ENCODE data around the gene ARSJ. TPM values are rescaled to one million over a fixed set of nuclear protein-coding genes. Genes with fewer than 3 reads are reported as not detected.

Gene ARSJ
- total and polyA plus RNA-seq, 2 of the 8 experiments (the other 6 are each of a cell fraction or from before 2014, with no cell fraction given) = 1.4 to 6.3 TPM

DNA sequence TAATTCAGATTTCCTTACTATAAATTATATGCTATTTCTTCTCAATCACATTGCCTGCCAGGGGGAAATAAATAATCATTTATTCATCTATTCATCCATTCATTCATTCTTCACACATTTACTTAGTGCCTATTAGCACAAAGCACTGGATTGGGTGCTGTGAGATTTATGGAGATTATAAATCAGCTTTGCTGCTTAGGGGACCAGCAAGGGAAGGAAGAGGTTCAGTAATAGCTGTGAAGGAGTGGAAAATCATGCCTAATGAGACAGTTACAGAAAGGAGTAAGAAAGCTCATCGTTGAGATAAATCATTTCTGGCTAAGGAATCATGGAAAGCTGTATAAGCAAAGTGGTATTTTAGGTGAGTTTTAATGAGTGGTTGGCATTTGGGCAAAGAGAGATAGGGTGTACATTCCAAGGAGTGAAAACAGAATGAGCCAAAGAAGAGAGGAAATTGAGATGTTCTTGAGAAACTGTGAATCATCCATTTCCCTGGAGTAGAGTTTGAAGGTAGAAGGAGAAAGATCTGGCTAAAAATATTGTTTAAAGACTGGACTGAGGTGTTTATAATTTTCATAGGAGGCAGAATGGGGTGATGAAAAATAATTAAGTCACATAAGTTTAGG is 9.6 kb downstream of the ARSJ start:
- 0 out of 4 replicates have a peak, but pooled peaks cover 0 to 3% of the 10 kb centered on the region in 2 experiments for H3K79me2 ChIP-seq (ENCODE audit: control insufficient read depth in 1 of 2, insufficient read depth in 2 of 2, low read length in 2 of 2)
- H3K4me2 ChIP-seq (ENCODE audit: insufficient read depth in 1 of 2, low read depth in 2 of 2, low read length in 2 of 2) = no peak overlapping the region
- no peak overlapping the region for H2BK12ac ChIP-seq (ENCODE audit: low read depth, low read length)
- H3K79me1 ChIP-seq (ENCODE audit: low read depth, low read length) = no peaks in the 10 kb centered on the region
- H2AFZ ChIP-seq (ENCODE audit: low read length) = no peak overlapping the region
- H3K36me3 ChIP-seq (ENCODE audit: control insufficient read depth in 2 of 4, insufficient read depth in 4 of 4, low read length in 3 of 4) = no peaks in the 10 kb centered on the region
- H4K8ac ChIP-seq (ENCODE audit: extremely low read depth, insufficient read depth, low read length) = no peak overlapping the region
- H3K18ac ChIP-seq (ENCODE audit: extremely low read depth, low read length) = no peak overlapping the region
- no peak overlapping the region for H2BK5ac ChIP-seq (ENCODE audit: low read depth, low read length)
- H3K23me2 ChIP-seq (ENCODE audit: low read depth, low read length) = no peaks in the 10 kb centered on the region; the same call in 1 of the 2 replicates
- no peak overlapping the region for H3K23ac ChIP-seq (ENCODE audit: insufficient read length)
- H2BK20ac ChIP-seq (ENCODE audit: low read length) = no peak overlapping the region
- no peak overlapping the region for H2AK5ac ChIP-seq (ENCODE audit: low read depth, low read length)
- H3K14ac ChIP-seq (ENCODE audit: insufficient read length) = no peak overlapping the region
- POLR2A ChIA-PET (ENCODE audit: partially characterized antibody) = interaction anchor here (1.0 kb wide), 1 partner anchor 10 kb away, joined by 3 read pairs; no protein-coding TSS in a partner anchor
- H3K56ac ChIP-seq (replicated peaks; ENCODE audit: insufficient read length, low read depth, low read length) = no peak overlapping the region
- 90% methylated on average over 1 of the region's 1 CpG; no CpG with 5 or more reads in 1 of the 2 experiments for WGBS, 2 experiments (ENCODE audit: extremely low coverage in 1 of 2, insufficient coverage in 1 of 2, insufficient read length in 1 of 2, insufficient replicate concordance in 2 of 2, low coverage in 1 of 2, low lambda C conversion rate in 2 of 2, missing lambda C conversion rate in 1 of 2)
- no peak overlapping the region for H3K27ac ChIP-seq (ENCODE audit: low read depth, low read length)
- H4K91ac ChIP-seq (replicated peaks; ENCODE audit: insufficient read length, low read length) = no peak overlapping the region
- no peak for FAIRE-seq
- TF ChIP-seq, protein P1, sequence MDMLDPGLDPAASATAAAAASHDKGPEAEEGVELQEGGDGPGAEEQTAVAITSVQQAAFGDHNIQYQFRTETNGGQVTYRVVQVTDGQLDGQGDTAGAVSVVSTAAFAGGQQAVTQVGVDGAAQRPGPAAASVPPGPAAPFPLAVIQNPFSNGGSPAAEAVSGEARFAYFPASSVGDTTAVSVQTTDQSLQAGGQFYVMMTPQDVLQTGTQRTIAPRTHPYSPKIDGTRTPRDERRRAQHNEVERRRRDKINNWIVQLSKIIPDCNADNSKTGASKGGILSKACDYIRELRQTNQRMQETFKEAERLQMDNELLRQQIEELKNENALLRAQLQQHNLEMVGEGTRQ (IDR thresholded peaks at IDR 0.05; ENCODE audit: low read length) = no peak
- no peak for TF ChIP-seq POLR2AphosphoS5 (IDR thresholded peaks at IDR 0.05; ENCODE audit: low read depth, low read length)
- TF ChIP-seq CEBPB (IDR thresholded peaks at IDR 0.05; ENCODE audit: low read depth, low read length) = no peak
- no peak for TF ChIP-seq GABPA (IDR thresholded peaks at IDR 0.05; ENCODE audit: borderline replicate concordance, insufficient read depth, low read length)
- H3K9ac ChIP-seq (replicated peaks in 1 of 4; ENCODE audit: extremely low read depth in 1 of 4, low read depth in 3 of 4, low read length in 3 of 4) = no peak overlapping the region
- CTCF ChIA-PET (ENCODE audit: partially characterized antibody) = interaction anchor here (0.6 to 1.2 kb wide), 3 partner anchors 10 to 210 kb away, joined by 3 read pairs; partner anchors contain the start of gene ARSJ
- no peak for DNase-seq (ENCODE audit: low read depth in 1 of 2, low spot score in 2 of 2)
- no peaks in the 10 kb centered on the region for H4K20me1 ChIP-seq (replicated peaks in 1 of 2; ENCODE audit: control insufficient read depth in 1 of 2, insufficient read depth in 2 of 2, low read length in 2 of 2)
- no peak overlapping the region for H2BK15ac ChIP-seq (ENCODE audit: low read length)
- no peaks in the 10 kb centered on the region for H3K9me3 ChIP-seq (ENCODE audit: insufficient read depth in 2 of 2, low read depth in 1 of 2, low read length in 1 of 2)
- H3K4me3 ChIP-seq (ENCODE audit: extremely low read depth in 1 of 4, insufficient read depth in 2 of 4, low read depth in 3 of 4, low read length in 4 of 4) = no peak overlapping the region
- no peaks in the 10 kb centered on the region for H3K4me1 ChIP-seq (replicated peaks in 1 of 4; ENCODE audit: control insufficient read depth in 3 of 4, insufficient read depth in 4 of 4, low read length in 3 of 4)
- no peaks in the 10 kb centered on the region for H3K27me3 ChIP-seq (replicated peaks in 1 of 4; ENCODE audit: control insufficient read depth in 3 of 4, extremely low read depth in 1 of 4, insufficient read depth in 3 of 4, low read length in 3 of 4)
- no peak overlapping the region for H4K5ac ChIP-seq (ENCODE audit: insufficient read length, low read depth, low read length)
- H3K4ac ChIP-seq (replicated peaks; ENCODE audit: insufficient read length, low read depth, low read length) = no peak overlapping the region
- H2BK120ac ChIP-seq (replicated peaks; ENCODE audit: low read depth, low read length) = no peak overlapping the region

Measured in H1 (cell line).